A549 (cell line): ENCODE measurements around the gene ZC3H18. TPM values are rescaled to one million over a fixed set of nuclear protein-coding genes. Genes with fewer than 3 reads are reported as not detected.

ENCODE experiments used
- ATAC-seq, 2 experiments: fragments of 200-7000 bp in 1 of 2; fragments of >200 bp in 1 of 2; cut with Nextera tagmentation in 1 of 2; cut with Tn5 transposase in 1 of 2; 3 replicates each; pipeline versions ENCODE4 v1.8.0 to v1.9.1; 2018 to 2020; ENCODE audit warnings: mild to moderate bottlenecking in 1 of 2, moderate library complexity in 1 of 2
- CTCF ChIA-PET: fragments of 300-600 bp; sonication (Branson Sonifier 250); formaldehyde crosslinking; extraction: SDS; loops from one replicate; lab custom pipeline; 2021; ENCODE audit warnings: antibody characterized with exemption, inconsistent platforms; lab: Yijun Ruan, JAX
- POLR2A ChIA-PET: fragments of 350-600 bp; formaldehyde crosslinking; extraction: SDS; loops from one replicate; lab custom pipeline; 2021; ENCODE audit warnings: antibody characterized with exemption, inconsistent platforms; lab: Yijun Ruan, JAX
- DNase-seq, 2 experiments: peaks; one replicate each; pipeline versions ENCODE4 v3.0.0 to v3.0.0-alpha.2; 2011 to 2016; ENCODE audit warnings: low read depth in 1 of 2, low spot score in 1 of 2
- FAIRE-seq: peaks from 2 replicates; lab custom pipeline; 2011; peaks lifted over from hg19 to GRCh38; lab: Jason Lieb, UNC
- H3K27ac ChIP-seq, 2 experiments: fragments of >200 bp; sonication (Bioruptor Twin); formaldehyde crosslinking; 3 replicates each; pipeline ENCODE4 v1.5.1; 2016 to 2017
- H3K4me1 ChIP-seq: fragments of >200 bp; sonication (Bioruptor Twin); formaldehyde crosslinking; 3 replicates; pipeline ENCODE4 v1.6.1; 2016
- H3K4me2 ChIP-seq: fragments of >200 bp; sonication (Bioruptor Twin); formaldehyde crosslinking; 3 replicates; pipeline ENCODE4 v1.6.1; 2016
- H3K4me3 ChIP-seq: fragments of >200 bp; sonication (Bioruptor Twin); formaldehyde crosslinking; 3 replicates; pipeline ENCODE4 v1.5.1; 2016
- H3K9me3 ChIP-seq: fragments of >200 bp; sonication (Bioruptor Twin); formaldehyde crosslinking; 3 replicates; pipeline ENCODE4 v1.6.1; 2016
- CBX8 ChIP-seq: fragments of 200-600 bp; sonication (generic); IDR thresholded peaks from 2 replicates; pipeline ENCODE4 v1.6.1; 2016
- CEBPB ChIP-seq, 2 experiments: fragments of >200 bp in 1 of 2; sonication (Bioruptor Twin) in 1 of 2; formaldehyde crosslinking in 1 of 2; IDR thresholded peaks; 2 replicates each; pipeline ENCODE4 v1.6.1; 2012 to 2016
- CHD4 ChIP-seq: fragments of 200-600 bp; sonication (generic); IDR thresholded peaks from 2 replicates; pipeline ENCODE4 v1.6.1; 2016; ENCODE audit warnings: antibody characterized with exemption, mild to moderate bottlenecking, borderline replicate concordance
- EHMT2 ChIP-seq: fragments of 200-600 bp; sonication (generic); IDR thresholded peaks from 2 replicates; pipeline ENCODE4 v1.6.1; 2016; ENCODE audit warnings: antibody characterized with exemption, low read depth, mild to moderate bottlenecking, moderate library complexity
- HOXB13 ChIP-seq: fragments of 250-450 bp; sonication (Bioruptor Pico); IDR thresholded peaks from 2 replicates; pipeline ENCODE4 v1.5.0; 2020; ENCODE audit warnings: low read depth, mild to moderate bottlenecking, moderate library complexity
- JUNB ChIP-seq: fragments of >200 bp; sonication (Bioruptor Twin); formaldehyde crosslinking; IDR thresholded peaks from 2 replicates; pipeline ENCODE4 v1.6.1; 2016
- MAFK ChIP-seq: fragments of 450-650 bp; IDR thresholded peaks from 2 replicates; pipeline ENCODE4 v1.6.1; 2014; ENCODE audit not compliant: partially characterized antibody
- MAZ ChIP-seq: fragments of 150-350 bp; IDR thresholded peaks from 2 replicates; pipeline ENCODE4 v1.6.1; 2014; ENCODE audit warnings: antibody characterized with exemption, low read depth, low read length, borderline replicate concordance
- MYC ChIP-seq: IDR thresholded peaks from 2 replicates; pipeline ENCODE4 v1.6.1; 2012; ENCODE audit warnings: mild to moderate bottlenecking, inconsistent platforms, low read length, improper control_type of control experiment, borderline replicate concordance
- PHF8 ChIP-seq: fragments of 200-600 bp; sonication (generic); IDR thresholded peaks from 2 replicates; pipeline ENCODE4 v1.6.1; 2016; ENCODE audit warnings: low read depth, mild to moderate bottlenecking, antibody characterized with exemption, moderate library complexity, borderline replicate concordance
- ZC3H11A ChIP-seq: fragments of 450-650 bp; IDR thresholded peaks from 2 replicates; pipeline ENCODE4 v1.6.1; 2014; ENCODE audit warnings: antibody characterized with exemption, mild to moderate bottlenecking
- ZFP36 ChIP-seq: fragments of 450-650 bp; IDR thresholded peaks from 2 replicates; pipeline ENCODE4 v1.6.1; 2014; ENCODE audit warnings: borderline replicate concordance; ENCODE audit not compliant: partially characterized antibody
- ZSCAN20 ChIP-seq: fragments of 250-450 bp; sonication (Bioruptor Pico); IDR thresholded peaks from 2 replicates; pipeline ENCODE4 v1.8.0; 2022; ENCODE audit warnings: mild to moderate bottlenecking, moderate library complexity
- WGBS: methylation state at CpG from one replicate; pipeline ENCODE4 v1.1.6; 2017; ENCODE audit errors: missing lambda C conversion rate; 5-methylcytosine and 5-hydroxymethylcytosine counted together
- polyA plus RNA-seq, 4 experiments: library from polyadenylated mRNA; depleted of rRNA in 3 of 4; stranded (reverse); fragments of >200 nt; fragmentation: RNase III in 1 of 4; extraction: RNeasy Plus Mini Kit Qiagen cat#74134 plus additional on column Dnase treatment in 1 of 4; gene quantifications; 2 replicates in 3 of 4; 3 replicates in 1 of 4; pipeline ENCODE4 v1.2.3, GENCODE V29; 2011 to 2017
- TF ChIP-seq, protein P1 (sequence below): IDR thresholded peaks from 2 replicates; pipeline ENCODE4 v1.6.1; 2012; ENCODE audit warnings: low read depth, borderline replicate concordance
- TF ChIP-seq, protein P2 (sequence below): fragments of 200-600 bp; sonication (generic); IDR thresholded peaks from 2 replicates; pipeline ENCODE4 v1.6.1; 2016; ENCODE audit warnings: antibody characterized with exemption, mild to moderate bottlenecking, moderate library complexity

ZC3H18 gene
- polyA plus RNA-seq, 2 of the 4 experiments (the other 2 are of a cell fraction) = 21.1 to 48.2 TPM

DNA sequence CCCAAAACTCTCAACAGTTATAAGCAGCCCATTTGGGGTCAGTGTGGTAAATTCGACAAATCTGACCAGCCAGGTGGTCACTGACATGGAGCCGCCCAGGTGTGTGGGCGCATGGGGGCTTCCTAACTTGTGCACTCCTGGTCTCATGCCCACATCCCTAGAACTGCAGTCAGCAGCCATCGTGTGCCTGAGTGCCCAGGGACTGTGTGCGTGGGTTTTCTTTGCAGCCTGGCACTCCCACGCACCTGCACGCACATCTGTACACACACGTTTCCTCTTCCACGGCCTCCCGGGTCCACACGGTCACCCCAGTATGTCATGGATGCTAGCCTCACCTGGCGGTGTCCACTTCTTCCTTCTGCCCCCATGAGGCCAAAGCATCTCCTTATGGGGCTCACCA is 38.9 kb upstream of the ZC3H18 start (continued):
- no peak for TF ChIP-seq ZSCAN20 (CRISPR knock-in tag)
- TF ChIP-seq, all 56 proteins: peak for 0

DNA sequence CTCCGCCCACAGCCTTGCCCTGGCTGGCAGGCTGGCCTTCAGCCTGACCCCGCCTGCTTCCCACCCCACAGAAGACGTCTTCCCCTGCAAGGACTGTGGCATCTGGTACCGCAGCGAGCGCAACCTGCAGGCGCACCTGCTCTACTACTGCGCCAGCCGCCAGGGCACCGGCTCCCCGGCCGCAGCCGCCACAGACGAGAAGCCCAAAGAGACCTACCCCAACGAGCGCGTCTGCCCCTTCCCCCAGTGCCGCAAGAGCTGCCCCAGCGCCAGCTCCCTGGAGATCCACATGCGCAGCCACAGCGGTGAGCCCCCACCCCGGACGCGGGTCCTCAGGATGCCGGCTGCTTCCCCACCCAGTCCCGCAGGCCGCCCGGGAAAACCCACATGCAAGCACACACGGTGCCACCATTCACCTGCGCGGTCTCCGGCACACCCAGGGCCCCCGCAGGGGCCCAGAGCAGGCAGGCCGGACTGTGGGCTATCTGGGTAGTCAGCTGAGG is 38.2 kb upstream of the ZC3H18 start:
- Histone ChIP-seq H3K4me1 (peaks cover 19% of the 10 kb centered on the region; the same call in 2 of the 3 replicates), H3K27ac (no peak overlapping the region), H3K4me2 (no peak overlapping the region), H3K9me3 (no peaks in the 10 kb centered on the region), H3K4me3 (no peak overlapping the region)
- ATAC-seq (no peak), FAIRE-seq (no peak), DNase-seq (no peak)
- ChIA-PET POLR2A (no interaction called here), CTCF (interaction anchor here (1.7 kb wide), 1 partner anchor 95 kb away, joined by 6 read pairs; no protein-coding TSS in a partner anchor)
- TF ChIP-seq CEBPB (IDR thresholded peaks at IDR 0.05) = no peak
- no peak for TF ChIP-seq CHD4
- no peak for TF ChIP-seq CBX8
- no peak for TF ChIP-seq EHMT2
- no peak for TF ChIP-seq ZSCAN20 (CRISPR knock-in tag)
- no peak for TF ChIP-seq PHF8
- 95% methylated on average over 23 of the region's 34 CpGs for WGBS

DNA sequence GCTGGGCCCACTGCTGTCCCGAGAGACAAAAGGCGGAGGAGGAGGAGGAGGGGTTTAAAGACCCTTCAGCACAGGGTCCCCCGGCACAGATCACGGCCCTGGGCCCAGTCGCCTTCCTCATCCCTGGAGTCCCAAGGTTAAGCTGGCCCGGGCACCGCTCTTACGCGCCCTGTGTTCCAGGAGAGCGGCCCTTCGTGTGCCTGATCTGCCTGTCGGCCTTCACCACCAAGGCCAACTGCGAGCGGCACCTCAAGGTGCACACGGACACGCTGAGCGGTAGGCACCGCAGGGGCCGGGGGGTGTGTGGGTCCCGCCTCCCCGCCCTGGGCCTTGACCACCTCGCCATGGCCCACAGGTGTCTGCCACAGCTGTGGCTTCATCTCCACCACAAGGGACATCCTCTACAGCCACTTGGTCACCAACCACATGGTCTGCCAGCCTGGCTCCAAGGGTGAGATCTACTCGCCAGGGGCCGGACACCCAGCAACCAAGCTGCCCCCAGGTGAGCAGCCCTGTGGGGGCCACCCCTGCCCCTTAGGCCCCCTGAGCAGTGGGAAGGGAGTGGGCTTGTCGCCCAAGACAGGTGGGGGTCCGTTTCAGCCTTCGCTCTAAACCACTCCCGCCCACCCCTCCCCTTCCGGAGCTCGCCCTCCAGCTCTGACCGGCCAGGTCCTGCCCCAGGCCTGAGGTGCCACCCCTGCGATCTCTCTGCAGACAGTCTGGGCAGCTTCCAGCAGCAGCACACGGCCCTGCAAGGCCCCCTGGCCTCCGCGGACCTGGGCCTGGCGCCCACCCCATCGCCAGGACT is 37.6 kb upstream of the ZC3H18 start:
- H3K4me1 ChIP-seq = peaks cover 18% of the 10 kb centered on the region; the same call in 2 of the 3 replicates
- POLR2A ChIA-PET = no interaction called here
- no peak for FAIRE-seq
- H3K4me3 ChIP-seq = no peak overlapping the region; the same call in 2 of the 3 replicates
- TF ChIP-seq ZFP36 (no peak), HOXB13 (CRISPR knock-in tag) (no peak), ZC3H11A (no peak), MAZ (no peak), MAFK (no peak), MYC (no peak), JUNB (no peak)
- TF ChIP-seq, protein P1, sequence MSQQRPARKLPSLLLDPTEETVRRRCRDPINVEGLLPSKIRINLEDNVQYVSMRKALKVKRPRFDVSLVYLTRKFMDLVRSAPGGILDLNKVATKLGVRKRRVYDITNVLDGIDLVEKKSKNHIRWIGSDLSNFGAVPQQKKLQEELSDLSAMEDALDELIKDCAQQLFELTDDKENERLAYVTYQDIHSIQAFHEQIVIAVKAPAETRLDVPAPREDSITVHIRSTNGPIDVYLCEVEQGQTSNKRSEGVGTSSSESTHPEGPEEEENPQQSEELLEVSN = no peak
- TF ChIP-seq, protein P2, sequence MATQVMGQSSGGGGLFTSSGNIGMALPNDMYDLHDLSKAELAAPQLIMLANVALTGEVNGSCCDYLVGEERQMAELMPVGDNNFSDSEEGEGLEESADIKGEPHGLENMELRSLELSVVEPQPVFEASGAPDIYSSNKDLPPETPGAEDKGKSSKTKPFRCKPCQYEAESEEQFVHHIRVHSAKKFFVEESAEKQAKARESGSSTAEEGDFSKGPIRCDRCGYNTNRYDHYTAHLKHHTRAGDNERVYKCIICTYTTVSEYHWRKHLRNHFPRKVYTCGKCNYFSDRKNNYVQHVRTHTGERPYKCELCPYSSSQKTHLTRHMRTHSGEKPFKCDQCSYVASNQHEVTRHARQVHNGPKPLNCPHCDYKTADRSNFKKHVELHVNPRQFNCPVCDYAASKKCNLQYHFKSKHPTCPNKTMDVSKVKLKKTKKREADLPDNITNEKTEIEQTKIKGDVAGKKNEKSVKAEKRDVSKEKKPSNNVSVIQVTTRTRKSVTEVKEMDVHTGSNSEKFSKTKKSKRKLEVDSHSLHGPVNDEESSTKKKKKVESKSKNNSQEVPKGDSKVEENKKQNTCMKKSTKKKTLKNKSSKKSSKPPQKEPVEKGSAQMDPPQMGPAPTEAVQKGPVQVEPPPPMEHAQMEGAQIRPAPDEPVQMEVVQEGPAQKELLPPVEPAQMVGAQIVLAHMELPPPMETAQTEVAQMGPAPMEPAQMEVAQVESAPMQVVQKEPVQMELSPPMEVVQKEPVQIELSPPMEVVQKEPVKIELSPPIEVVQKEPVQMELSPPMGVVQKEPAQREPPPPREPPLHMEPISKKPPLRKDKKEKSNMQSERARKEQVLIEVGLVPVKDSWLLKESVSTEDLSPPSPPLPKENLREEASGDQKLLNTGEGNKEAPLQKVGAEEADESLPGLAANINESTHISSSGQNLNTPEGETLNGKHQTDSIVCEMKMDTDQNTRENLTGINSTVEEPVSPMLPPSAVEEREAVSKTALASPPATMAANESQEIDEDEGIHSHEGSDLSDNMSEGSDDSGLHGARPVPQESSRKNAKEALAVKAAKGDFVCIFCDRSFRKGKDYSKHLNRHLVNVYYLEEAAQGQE = no peak
- TF ChIP-seq, all 56 proteins: peak for 0
- DNase-seq (no peak), ATAC-seq (no peak)
- peak overlapping the region in 1 of 2 experiments; percentile 99; a peak in 1 of 6 replicates for H3K27ac ChIP-seq
- no peaks in the 10 kb centered on the region for H3K9me3 ChIP-seq
- H3K4me2 ChIP-seq = no peak overlapping the region; the same call in 2 of the 3 replicates
- CTCF ChIA-PET = interaction anchor here (1.7 kb wide), 1 partner anchor 95 kb away, joined by 6 read pairs; no protein-coding TSS in a partner anchor
- 94% methylated on average over 14 of the region's 37 CpGs for WGBS
